Caco-2 (cell line): ENCODE measurements around the gene STXBP3. TPM values are rescaled to one million over a fixed set of nuclear protein-coding genes. Genes with fewer than 3 reads are reported as not detected.

Source experiments
- BruUV-seq: library from RNA; stranded (reverse); fragments of 400-500 nt; replicated peaks from 2 replicates; lab custom pipeline; 2021; lab: Mats Ljungman, UMichigan
- CTCF ChIA-PET: fragments of 300-600 bp; sonication (Branson Sonifier 250); formaldehyde crosslinking; loops from one replicate; lab custom pipeline; 2022; ENCODE audit warnings: antibody characterized with exemption; lab: Charles Lee
- POLR2A ChIA-PET: fragments of 300-600 bp; sonication (Branson Sonifier 250); formaldehyde crosslinking; loops from one replicate; lab custom pipeline; 2022; ENCODE audit warnings: antibody characterized with exemption; lab: Charles Lee
- DNase-seq, 2 experiments: peaks; one replicate each; pipeline versions ENCODE4 v3.0.0 to v3.0.0-alpha.2; 2020 to 2022
- H3K27me3 ChIP-seq: replicated peaks from 2 replicates; pipeline ENCODE4 v1.6.0; 2011; ENCODE audit warnings: low read length; ENCODE audit not compliant: control insufficient read depth, insufficient read depth
- H3K36me3 ChIP-seq: 2 replicates; pipeline ENCODE4 v1.5.1; 2011; ENCODE audit warnings: low read length; ENCODE audit not compliant: control insufficient read depth, insufficient read depth
- H3K4me1 ChIP-seq: fragments of 250-450 bp; sonication (Bioruptor Pico); 2 replicates; pipeline ENCODE4 v1.5.1; 2020; ENCODE audit warnings: mild to moderate bottlenecking
- H3K4me3 ChIP-seq: 2 replicates; pipeline ENCODE4 v1.5.1; 2011; ENCODE audit warnings: low read depth, mild to moderate bottlenecking, control low read depth, low read length
- H3K9me3 ChIP-seq: fragments of 250-450 bp; sonication (Bioruptor Pico); 2 replicates; pipeline ENCODE4 v1.5.1; 2020; ENCODE audit warnings: mild to moderate bottlenecking, moderate library complexity
- H3K27ac Mint-ChIP-seq: one replicate; pipeline ENCODE4 v1.8.0; 2022; ENCODE audit warnings: mixed read lengths; ENCODE audit not compliant: unreplicated experiment
- H3K27me3 Mint-ChIP-seq: one replicate; pipeline ENCODE4 v1.8.0; 2022; ENCODE audit warnings: mixed read lengths; ENCODE audit not compliant: insufficient read depth, unreplicated experiment
- H3K36me3 Mint-ChIP-seq: one replicate; pipeline ENCODE4 v1.8.0; 2022; ENCODE audit warnings: mild to moderate bottlenecking, mixed read lengths; ENCODE audit not compliant: insufficient read depth, unreplicated experiment
- H3K4me1 Mint-ChIP-seq: one replicate; pipeline ENCODE4 v1.8.0; 2022; ENCODE audit warnings: low read depth, mixed read lengths; ENCODE audit not compliant: unreplicated experiment
- H3K4me3 Mint-ChIP-seq: one replicate; pipeline ENCODE4 v1.8.0; 2022; ENCODE audit warnings: mild to moderate bottlenecking, moderate library complexity, mixed read lengths; ENCODE audit not compliant: unreplicated experiment
- H3K9me3 Mint-ChIP-seq: one replicate; pipeline ENCODE4 v1.8.0; 2022; ENCODE audit warnings: mixed read lengths; ENCODE audit not compliant: unreplicated experiment
- CTCF ChIP-seq, 2 experiments: fragments of 200-600 bp in 1 of 2; IDR thresholded peaks; 1 replicate in 1 of 2; 2 replicates in 1 of 2; pipeline versions ENCODE4 v1.5.1 to v1.8.0; 2011 to 2022; ENCODE audit warnings: antibody characterized with exemption in 1 of 2, control low read depth in 1 of 2, inconsistent platforms in 1 of 2, low read depth in 1 of 2, low read length in 1 of 2, mild to moderate bottlenecking in 1 of 2, moderate library complexity in 1 of 2; ENCODE audit not compliant: insufficient read depth in 1 of 2, severe bottlenecking in 1 of 2, unreplicated experiment in 1 of 2
- intact Hi-C: fragments of 100-400 bp; cut with micrococcal nuclease; formaldehyde crosslinking; loops from one replicate; pipeline ENCODE4 v1.10.0; 2022; ENCODE audit not compliant: unreplicated experiment
- total RNA-seq: library from RNA; stranded (reverse); gene quantifications from 2 replicates; pipeline ENCODE4 v1.2.3, GENCODE V29; 2022

The STXBP3 gene
- total RNA-seq, 1 experiment from 2014 or later = 34.3 TPM

GRCh38 chr1:108742253-108742652, 4.2 kb upstream of the STXBP3 start:
- intact Hi-C loops = no loop called here

GRCh38 chr1:108745980-108746381, 493 bp upstream of the STXBP3 start:
- Mint-ChIP-seq H3K27ac (peak overlapping the region; percentile 100), H3K9me3 (no peaks in the 10 kb centered on the region), H3K27me3 (no peaks in the 10 kb centered on the region), H3K36me3 (peaks cover 12% of the 10 kb centered on the region), H3K4me3 (peak overlapping the region; percentile 100), H3K4me1 (peaks cover 9% of the 10 kb centered on the region)
- TF ChIP-seq CTCF (IDR thresholded peaks at IDR 0.05; ENCODE audit: insufficient read depth in 1 of 2, low read depth in 1 of 2, low read length in 1 of 2, severe bottlenecking in 1 of 2, unreplicated experiment in 1 of 2) = no peak
- DNase-seq = no peak
- Histone ChIP-seq H3K36me3 (no peaks in the 10 kb centered on the region), H3K27me3 (no peaks in the 10 kb centered on the region), H3K4me3 (no peak overlapping the region), H3K4me1 (no peaks in the 10 kb centered on the region), H3K9me3 (no peaks in the 10 kb centered on the region)
- POLR2A ChIA-PET = no interaction called here
- no TSS peak for BruUV-seq
- intact Hi-C loops = loop anchor here (1.0 to 5.0 kb wide), 3 partner anchors 20 to 54 kb away; partner anchors contain the start of gene PRPF38B
- CTCF ChIA-PET = no interaction called here

More at GRCh38 chr1:108742253-108742652, 4.2 kb upstream of the STXBP3 start:
- no peaks in the 10 kb centered on the region for H3K27me3 ChIP-seq
- ChIA-PET POLR2A (no interaction called here), CTCF (no interaction called here)
- Mint-ChIP-seq H3K9me3 (no peaks in the 10 kb centered on the region), H3K36me3 (peaks cover 9% of the 10 kb centered on the region), H3K27ac (no peak overlapping the region), H3K27me3 (no peaks in the 10 kb centered on the region), H3K4me1 (no peaks in the 10 kb centered on the region), H3K4me3 (no peak overlapping the region)
- H3K4me1 ChIP-seq = no peaks in the 10 kb centered on the region
- DNase-seq = no peak
- H3K4me3 ChIP-seq = no peak overlapping the region
- H3K9me3 ChIP-seq = no peaks in the 10 kb centered on the region
- no peaks in the 10 kb centered on the region for H3K36me3 ChIP-seq
- no peak for TF ChIP-seq CTCF (IDR thresholded peaks at IDR 0.05; ENCODE audit: insufficient read depth in 1 of 2, low read depth in 1 of 2, low read length in 1 of 2, severe bottlenecking in 1 of 2, unreplicated experiment in 1 of 2)
- BruUV-seq = no TSS peak

- H3K9me3 Mint-ChIP-seq = no peaks in the 10 kb centered on the region
- intact Hi-C loops = loop anchor here (2.0 to 5.0 kb wide), 2 partner anchors 45 to 55 kb away; partner anchors contain the start of gene PRPF38B
- Histone ChIP-seq H3K4me1 (no peaks in the 10 kb centered on the region), H3K27me3 (no peaks in the 10 kb centered on the region), H3K9me3 (no peaks in the 10 kb centered on the region), H3K36me3 (no peaks in the 10 kb centered on the region), H3K4me3 (peak overlapping the region; percentile 65)
- peaks cover 12% of the 10 kb centered on the region for H3K36me3 Mint-ChIP-seq
- TF ChIP-seq CTCF (IDR thresholded peaks at IDR 0.05; ENCODE audit: insufficient read depth in 1 of 2, low read depth in 1 of 2, low read length in 1 of 2, severe bottlenecking in 1 of 2, unreplicated experiment in 1 of 2) = no peak
- BruUV-seq = TSS peak; percentile 78
- CTCF ChIA-PET = no interaction called here
- no peaks in the 10 kb centered on the region for H3K27me3 Mint-ChIP-seq
- peak overlapping the region; percentile 100 for H3K4me3 Mint-ChIP-seq
- peak; percentile 70 to 79 for DNase-seq
- POLR2A ChIA-PET = no interaction called here
- peak overlapping the region; percentile 100 for H3K27ac Mint-ChIP-seq
- peaks cover 9% of the 10 kb centered on the region for H3K4me1 Mint-ChIP-seq
These were observed 837 bp downstream of the STXBP3 start for GRCh38 chr1:108747171-108747850.
